Loucy (cell line): Measurements from ENCODE around the gene PROSER2.

Source experiments
- EZH2phosphoT487 ChIP-seq: fragments of 200-600 bp; IDR thresholded peaks from 2 replicates; pipeline ENCODE4 v1.6.1; 2018; ENCODE audit warnings: antibody characterized with exemption, mild to moderate bottlenecking, moderate library complexity, borderline replicate concordance
- TF ChIP-seq, protein P1 (sequence below): fragments of 200-600 bp; sonication (generic); conservative IDR thresholded peaks from 2 replicates; pipeline ENCODE4 v1.5.1; 2014; ENCODE audit warnings: mild to moderate bottlenecking, antibody characterized with exemption, low read length

DNA sequence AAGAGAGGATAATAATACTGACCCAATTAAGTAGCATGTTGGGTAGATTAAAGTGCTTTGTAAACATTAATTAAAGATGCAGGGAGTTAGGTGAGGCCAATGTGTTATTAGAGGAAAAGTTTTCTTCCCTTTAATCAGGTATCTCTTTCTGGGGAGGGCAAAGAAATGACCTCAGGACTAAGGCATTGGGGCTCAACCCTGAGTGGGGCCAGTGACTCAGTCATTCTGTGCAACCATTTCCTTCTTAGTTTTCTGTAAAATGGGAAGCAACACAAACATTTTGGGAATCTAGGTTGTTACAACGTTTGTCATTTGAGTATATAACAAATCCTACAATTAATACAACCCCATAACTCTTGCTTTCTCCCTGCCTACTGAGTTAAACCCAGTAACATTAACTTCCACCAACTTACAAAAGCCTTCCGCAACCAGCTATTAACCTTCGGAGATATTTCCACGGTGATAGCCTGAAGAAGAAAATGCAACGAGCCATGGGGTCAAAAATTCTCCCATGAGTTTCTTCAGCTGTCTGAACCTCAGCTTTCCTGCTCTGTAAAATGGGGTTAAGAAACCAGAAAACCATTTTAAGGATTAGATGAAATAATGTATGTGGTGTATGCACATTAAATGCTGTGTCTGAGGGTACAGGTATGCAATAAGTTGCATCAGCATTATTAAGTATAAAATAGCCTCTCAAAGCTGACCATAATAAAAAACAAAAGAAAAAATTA, 965 bp upstream of the PROSER2 start:
- TF ChIP-seq, protein P1, sequence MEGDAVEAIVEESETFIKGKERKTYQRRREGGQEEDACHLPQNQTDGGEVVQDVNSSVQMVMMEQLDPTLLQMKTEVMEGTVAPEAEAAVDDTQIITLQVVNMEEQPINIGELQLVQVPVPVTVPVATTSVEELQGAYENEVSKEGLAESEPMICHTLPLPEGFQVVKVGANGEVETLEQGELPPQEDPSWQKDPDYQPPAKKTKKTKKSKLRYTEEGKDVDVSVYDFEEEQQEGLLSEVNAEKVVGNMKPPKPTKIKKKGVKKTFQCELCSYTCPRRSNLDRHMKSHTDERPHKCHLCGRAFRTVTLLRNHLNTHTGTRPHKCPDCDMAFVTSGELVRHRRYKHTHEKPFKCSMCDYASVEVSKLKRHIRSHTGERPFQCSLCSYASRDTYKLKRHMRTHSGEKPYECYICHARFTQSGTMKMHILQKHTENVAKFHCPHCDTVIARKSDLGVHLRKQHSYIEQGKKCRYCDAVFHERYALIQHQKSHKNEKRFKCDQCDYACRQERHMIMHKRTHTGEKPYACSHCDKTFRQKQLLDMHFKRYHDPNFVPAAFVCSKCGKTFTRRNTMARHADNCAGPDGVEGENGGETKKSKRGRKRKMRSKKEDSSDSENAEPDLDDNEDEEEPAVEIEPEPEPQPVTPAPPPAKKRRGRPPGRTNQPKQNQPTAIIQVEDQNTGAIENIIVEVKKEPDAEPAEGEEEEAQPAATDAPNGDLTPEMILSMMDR: no peak
- no peak for TF ChIP-seq EZH2phosphoT487
